KBM-7 (cell line): ENCODE data around the gene NT5C2.

Source experiments
- DNase-seq: peaks from one replicate; pipeline ENCODE4 v3.0.0-alpha.2; 2015
- in situ Hi-C: fragments of 300-500 bp; cut with MboI; formaldehyde crosslinking; loops from 2 replicates; pipeline ENCODE4 v1.14.3; 2020; ENCODE audit warnings: low sequenced_read_pairs, low pct_unique_long_range_greater_than_20kb, mixed read lengths

Gene NT5C2

GRCh38 chr10:103106539-103106938 is 86.5 kb downstream of the NT5C2 start:
- in situ Hi-C loops: no loop called here
- DNase-seq: no peak

- DNase-seq: no peak
- in situ Hi-C loops: no loop called here
Observed at GRCh38 chr10:103105462-103105861, 87.6 kb downstream of the NT5C2 start.

GRCh38 chr10:103104721-103105120 is 88.4 kb downstream of the NT5C2 start:
- in situ Hi-C loops: no loop called here
- DNase-seq: no peak

GRCh38 chr10:103103989-103104388 is 89.1 kb downstream of the NT5C2 start:
- DNase-seq: no peak
- in situ Hi-C loops: no loop called here

- in situ Hi-C loops: no loop called here
- DNase-seq: no peak
Observed at GRCh38 chr10:103102195-103102594, 90.9 kb downstream of the NT5C2 start.

GRCh38 chr10:103100620-103101019 is 92.5 kb downstream of the NT5C2 start:
- in situ Hi-C loops: no loop called here
- DNase-seq: no peak

GRCh38 chr10:103098240-103098639 is 94.8 kb downstream of the NT5C2 start:
- in situ Hi-C loops: no loop called here
- DNase-seq: no peak

GRCh38 chr10:103096130-103096529 is 96.9 kb downstream of the NT5C2 start:
- in situ Hi-C loops: no loop called here
- no peak for DNase-seq

GRCh38 chr10:103095005-103095404 is 98.1 kb downstream of the NT5C2 start:
- DNase-seq: no peak
- in situ Hi-C loops: no loop called here

GRCh38 chr10:103090911-103091310 is 102.2 kb downstream of the NT5C2 start:
- in situ Hi-C loops: no loop called here
- no peak for DNase-seq

GRCh38 chr10:103089493-103089892 is 103.6 kb downstream of the NT5C2 start:
- no peak for DNase-seq
- in situ Hi-C loops: no loop called here

GRCh38 chr10:103086799-103087198 is 106.3 kb downstream of the NT5C2 start:
- DNase-seq: no peak
- in situ Hi-C loops: no loop called here

- DNase-seq: no peak
- in situ Hi-C loops: no loop called here
Observed at GRCh38 chr10:103086261-103086660, 106.8 kb downstream of the NT5C2 start.

- in situ Hi-C loops: no loop called here
- DNase-seq: no peak
Observed at GRCh38 chr10:103083977-103084320, 109.1 kb downstream of the NT5C2 start.

- DNase-seq: no peak
- in situ Hi-C loops: no loop called here
Observed at GRCh38 chr10:103083266-103083976, 109.7 kb downstream of the NT5C2 start.

GRCh38 chr10:103082683-103083082 is 110.4 kb downstream of the NT5C2 start:
- in situ Hi-C loops: no loop called here

GRCh38 chr10:103080891-103081581 is 112.0 kb downstream of the NT5C2 start:
- no peak for DNase-seq
- in situ Hi-C loops: no loop called here

More at GRCh38 chr10:103082683-103083082, 110.4 kb downstream of the NT5C2 start:
- DNase-seq: no peak

- in situ Hi-C loops: no loop called here
- DNase-seq: no peak
Observed at GRCh38 chr10:103079946-103080345, 113.1 kb downstream of the NT5C2 start.

GRCh38 chr10:103079100-103079499 is 114.0 kb downstream of the NT5C2 start:
- in situ Hi-C loops: no loop called here
- no peak for DNase-seq

GRCh38 chr10:103078676-103079075 is 114.4 kb downstream of the NT5C2 start:
- DNase-seq: no peak
- in situ Hi-C loops: no loop called here

GRCh38 chr10:103078309-103078615 is 114.8 kb downstream of the NT5C2 start:
- in situ Hi-C loops: no loop called here
- no peak for DNase-seq
